ENCODE results near the gene LGR4.

LGR4 gene

DNA sequence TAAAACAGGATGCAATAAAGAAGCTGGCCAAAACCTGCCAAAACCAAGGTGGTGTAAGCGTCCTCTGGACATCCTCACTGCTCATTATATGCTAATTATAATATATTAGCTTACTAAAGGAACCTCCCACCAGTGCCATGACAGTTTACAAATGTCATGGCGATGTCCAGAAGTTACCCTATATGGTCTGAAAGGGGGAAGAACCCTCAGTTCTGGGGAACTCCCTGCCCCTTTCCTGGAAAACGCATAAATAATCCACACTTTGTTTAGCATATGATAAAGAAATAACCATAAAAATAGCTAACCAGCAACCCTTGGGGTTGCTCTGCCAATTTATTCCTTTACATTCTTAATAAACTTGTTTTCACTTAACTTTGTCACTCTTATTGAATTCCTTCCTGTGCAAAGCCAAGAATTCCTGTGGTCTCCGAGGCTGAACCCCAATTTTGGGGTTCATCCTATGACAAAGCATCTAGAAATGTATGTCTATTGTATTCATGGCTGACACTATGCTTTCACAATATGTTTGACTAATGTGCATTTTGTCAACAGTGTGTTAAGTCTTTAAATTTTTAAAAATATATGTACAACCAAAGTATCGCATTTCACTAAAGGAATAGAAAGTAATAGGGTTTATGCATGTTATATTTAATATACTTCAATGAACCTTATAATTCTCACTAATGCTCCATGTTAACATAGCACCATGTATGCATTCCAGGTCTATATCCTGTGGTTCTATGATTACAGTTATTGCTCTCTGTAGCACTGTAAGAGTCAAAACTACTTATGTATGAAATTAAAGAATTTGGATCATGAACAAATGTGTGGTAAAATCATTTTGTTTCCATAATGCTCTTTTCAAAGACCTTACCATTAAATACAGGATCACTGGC, 25.1 kb downstream of the LGR4 start:
- no peaks in the 10 kb centered on the region for H3K27me3 ChIP-seq (ENCODE audit: control insufficient read depth, low read length)
- no peak overlapping the region for H3K27ac ChIP-seq (ENCODE audit: low read depth, low read length)
- H3K9me2 ChIP-seq (replicated peaks; ENCODE audit: control insufficient read depth, low read length), result no peaks in the 10 kb centered on the region
- H3F3A ChIP-seq (ENCODE audit: control insufficient read depth, insufficient read depth), result no peaks in the 10 kb centered on the region
- H3K4me1 ChIP-seq (ENCODE audit: control insufficient read depth, low read length), result no peaks in the 10 kb centered on the region
- no peak for TF ChIP-seq EZH2phosphoT487 (IDR thresholded peaks at IDR 0.05; ENCODE audit: borderline replicate concordance, low read length)
- TF ChIP-seq, protein P1, sequence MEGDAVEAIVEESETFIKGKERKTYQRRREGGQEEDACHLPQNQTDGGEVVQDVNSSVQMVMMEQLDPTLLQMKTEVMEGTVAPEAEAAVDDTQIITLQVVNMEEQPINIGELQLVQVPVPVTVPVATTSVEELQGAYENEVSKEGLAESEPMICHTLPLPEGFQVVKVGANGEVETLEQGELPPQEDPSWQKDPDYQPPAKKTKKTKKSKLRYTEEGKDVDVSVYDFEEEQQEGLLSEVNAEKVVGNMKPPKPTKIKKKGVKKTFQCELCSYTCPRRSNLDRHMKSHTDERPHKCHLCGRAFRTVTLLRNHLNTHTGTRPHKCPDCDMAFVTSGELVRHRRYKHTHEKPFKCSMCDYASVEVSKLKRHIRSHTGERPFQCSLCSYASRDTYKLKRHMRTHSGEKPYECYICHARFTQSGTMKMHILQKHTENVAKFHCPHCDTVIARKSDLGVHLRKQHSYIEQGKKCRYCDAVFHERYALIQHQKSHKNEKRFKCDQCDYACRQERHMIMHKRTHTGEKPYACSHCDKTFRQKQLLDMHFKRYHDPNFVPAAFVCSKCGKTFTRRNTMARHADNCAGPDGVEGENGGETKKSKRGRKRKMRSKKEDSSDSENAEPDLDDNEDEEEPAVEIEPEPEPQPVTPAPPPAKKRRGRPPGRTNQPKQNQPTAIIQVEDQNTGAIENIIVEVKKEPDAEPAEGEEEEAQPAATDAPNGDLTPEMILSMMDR (IDR thresholded peaks at IDR 0.05; ENCODE audit: low read depth, low read length, poor library complexity, severe bottlenecking), result no peak
- H3K4me3 ChIP-seq (ENCODE audit: low read length), result no peak overlapping the region
- no peak overlapping the region for H3K4me2 ChIP-seq (ENCODE audit: low read length)
- H3K9me3 ChIP-seq (ENCODE audit: control insufficient read depth, insufficient read depth, low read length), result no peaks in the 10 kb centered on the region
- H3K79me2 ChIP-seq (ENCODE audit: control insufficient read depth, low read length), result no peaks in the 10 kb centered on the region
- H4K20me1 ChIP-seq (ENCODE audit: control insufficient read depth, insufficient read depth, low read depth, low read length), result no peaks in the 10 kb centered on the region
- no peaks in the 10 kb centered on the region for H3K36me3 ChIP-seq (ENCODE audit: control insufficient read depth, low read length)

DNA sequence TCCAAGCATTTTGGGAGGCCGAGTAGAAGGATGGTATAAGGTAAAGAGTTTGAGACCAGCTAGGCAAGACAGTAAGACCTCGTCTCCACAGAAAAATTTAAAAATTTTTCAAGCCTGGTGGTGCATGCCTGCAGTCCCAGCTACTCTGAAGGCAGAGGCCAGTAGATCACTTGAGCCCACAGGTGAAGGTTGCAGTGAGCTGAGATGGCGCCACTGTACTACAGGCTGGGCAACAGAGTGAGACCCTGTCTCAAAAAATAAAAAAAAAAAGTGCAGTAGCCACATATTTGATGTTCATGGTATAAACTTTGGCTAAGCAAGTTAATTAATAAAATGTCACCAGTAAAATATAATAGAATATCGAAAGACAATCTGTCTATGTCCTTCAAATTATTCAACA, 27.0 kb downstream of the LGR4 start:
- Histone ChIP-seq H4K20me1 (ENCODE audit: control insufficient read depth, insufficient read depth, low read depth, low read length) (no peaks in the 10 kb centered on the region), H3K36me3 (ENCODE audit: control insufficient read depth, low read length) (no peaks in the 10 kb centered on the region), H3K4me3 (ENCODE audit: low read length) (no peak overlapping the region), H3K27ac (ENCODE audit: low read depth, low read length) (no peak overlapping the region), H3K79me2 (ENCODE audit: control insufficient read depth, low read length) (no peaks in the 10 kb centered on the region), H3K4me1 (ENCODE audit: control insufficient read depth, low read length) (no peaks in the 10 kb centered on the region), H3K9me2 (replicated peaks; ENCODE audit: control insufficient read depth, low read length) (no peaks in the 10 kb centered on the region), H3K27me3 (ENCODE audit: control insufficient read depth, low read length) (no peaks in the 10 kb centered on the region), H3K4me2 (ENCODE audit: low read length) (no peak overlapping the region), H3F3A (ENCODE audit: control insufficient read depth, insufficient read depth) (no peaks in the 10 kb centered on the region), H3K9me3 (ENCODE audit: control insufficient read depth, insufficient read depth, low read length) (no peaks in the 10 kb centered on the region)
- TF ChIP-seq, protein P1 (IDR thresholded peaks at IDR 0.05; ENCODE audit: low read depth, low read length, poor library complexity, severe bottlenecking), result no peak
- no peak for TF ChIP-seq EZH2phosphoT487 (IDR thresholded peaks at IDR 0.05; ENCODE audit: borderline replicate concordance, low read length)

DNA sequence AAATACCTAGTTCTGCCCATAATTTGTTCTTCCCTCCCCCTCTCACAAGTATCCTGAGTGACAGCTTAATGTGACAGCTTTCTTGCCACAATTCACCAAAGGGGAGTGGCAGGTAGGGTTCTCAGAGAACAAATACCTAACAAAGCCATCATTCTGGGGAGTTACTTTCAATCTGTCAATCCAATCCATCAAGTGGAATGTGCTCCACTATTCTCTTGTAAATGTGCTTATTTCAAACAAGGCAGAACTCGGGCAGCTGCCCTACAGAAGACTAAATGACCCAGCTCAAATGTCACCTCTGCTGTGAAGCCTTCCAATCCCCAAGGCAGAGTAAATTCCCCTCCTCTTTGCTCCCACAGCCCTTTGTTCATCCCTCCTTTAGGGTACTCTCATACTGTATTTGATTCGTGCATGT, 27.8 kb downstream of the LGR4 start:
- Histone ChIP-seq H3K27ac (ENCODE audit: low read depth, low read length) (no peak overlapping the region), H3K36me3 (ENCODE audit: control insufficient read depth, low read length) (no peaks in the 10 kb centered on the region), H3F3A (ENCODE audit: control insufficient read depth, insufficient read depth) (no peaks in the 10 kb centered on the region), H3K9me3 (ENCODE audit: control insufficient read depth, insufficient read depth, low read length) (no peaks in the 10 kb centered on the region), H3K27me3 (ENCODE audit: control insufficient read depth, low read length) (no peaks in the 10 kb centered on the region), H4K20me1 (ENCODE audit: control insufficient read depth, insufficient read depth, low read depth, low read length) (no peaks in the 10 kb centered on the region), H3K4me3 (ENCODE audit: low read length) (no peak overlapping the region), H3K4me1 (ENCODE audit: control insufficient read depth, low read length) (no peaks in the 10 kb centered on the region), H3K9me2 (replicated peaks; ENCODE audit: control insufficient read depth, low read length) (no peaks in the 10 kb centered on the region), H3K79me2 (ENCODE audit: control insufficient read depth, low read length) (no peaks in the 10 kb centered on the region), H3K4me2 (ENCODE audit: low read length) (no peak overlapping the region)
- TF ChIP-seq, protein P1 (IDR thresholded peaks at IDR 0.05; ENCODE audit: low read depth, low read length, poor library complexity, severe bottlenecking), result no peak
- no peak for TF ChIP-seq EZH2phosphoT487 (IDR thresholded peaks at IDR 0.05; ENCODE audit: borderline replicate concordance, low read length)

Measured in DOHH2 (cell line).